NCI-H2029 treated with DMSO at 0.1 percent for 48 hours (cell line): ENCODE results near the gene TMEM178B.
"Not testable (repeated sequence)": the region's sequence is repeated elsewhere in the genome, so short reads cannot be mapped to it uniquely, and the experiment has no call there.

Source experiments
- DNase-seq: peaks from one replicate; lab custom pipeline; 2025; lab: John Stamatoyannopoulos, UW

Gene TMEM178B

DNA sequence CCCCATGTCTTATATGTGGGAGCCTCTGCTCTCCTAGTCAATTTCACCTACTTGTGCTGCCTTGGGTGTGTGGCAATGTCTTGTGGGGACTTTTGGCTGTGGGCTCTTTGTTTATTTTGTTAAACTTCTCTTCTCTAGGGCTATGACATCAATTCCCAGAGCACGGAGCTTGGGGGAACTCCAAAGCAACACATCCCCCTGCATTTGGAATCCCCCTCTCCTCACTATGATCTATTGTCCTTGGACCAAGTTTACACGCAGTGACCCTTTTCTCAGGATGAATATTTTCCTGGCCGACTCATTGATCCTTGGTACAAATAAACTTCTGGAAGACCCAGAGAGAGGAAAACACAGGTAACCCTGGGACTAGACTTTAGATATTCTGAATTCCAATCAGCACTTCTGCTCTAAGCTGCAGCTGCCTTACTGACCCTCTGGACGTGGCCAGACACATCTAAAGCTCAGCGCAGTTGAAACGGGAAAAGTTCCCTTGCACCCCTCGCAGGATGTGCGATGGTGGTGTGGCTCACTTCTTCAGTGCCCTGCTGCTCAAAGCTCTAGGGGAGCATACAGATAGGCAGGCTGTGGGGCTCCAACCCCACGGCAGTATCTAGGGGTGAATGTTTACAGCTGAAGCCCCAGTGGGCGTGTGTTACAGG is 110.8 kb downstream of the TMEM178B start:
- no peak for DNase-seq

DNA sequence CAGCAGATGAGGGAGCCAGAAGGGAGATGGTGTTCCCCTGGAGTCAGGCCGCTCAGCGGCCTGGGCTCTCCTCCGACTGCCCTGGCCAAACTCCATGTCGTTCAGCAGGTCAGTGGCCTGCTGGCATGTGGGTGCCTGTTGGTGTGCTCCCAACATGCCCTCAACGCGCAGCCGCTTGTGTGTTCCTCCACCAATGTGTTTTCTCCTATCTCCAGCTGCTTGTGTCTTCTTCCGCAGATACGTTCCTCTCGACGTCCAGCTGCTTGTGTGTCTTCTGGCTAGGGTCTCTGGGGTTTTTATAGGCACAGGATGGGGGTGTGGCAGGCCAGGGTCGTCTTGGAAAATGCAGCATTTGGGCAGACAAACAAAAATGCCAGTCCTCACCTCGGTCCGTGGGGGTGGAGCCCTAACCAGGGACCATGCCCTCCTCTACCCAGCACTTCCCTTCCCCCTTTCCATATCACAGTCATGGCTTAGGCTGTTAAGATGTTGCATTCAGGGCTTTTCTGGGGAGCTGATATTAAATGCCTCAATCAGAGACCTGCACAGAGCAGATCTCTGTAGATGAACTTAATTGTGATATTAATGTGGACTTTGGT is 111.6 kb downstream of the TMEM178B start:
- DNase-seq, result no peak

DNA sequence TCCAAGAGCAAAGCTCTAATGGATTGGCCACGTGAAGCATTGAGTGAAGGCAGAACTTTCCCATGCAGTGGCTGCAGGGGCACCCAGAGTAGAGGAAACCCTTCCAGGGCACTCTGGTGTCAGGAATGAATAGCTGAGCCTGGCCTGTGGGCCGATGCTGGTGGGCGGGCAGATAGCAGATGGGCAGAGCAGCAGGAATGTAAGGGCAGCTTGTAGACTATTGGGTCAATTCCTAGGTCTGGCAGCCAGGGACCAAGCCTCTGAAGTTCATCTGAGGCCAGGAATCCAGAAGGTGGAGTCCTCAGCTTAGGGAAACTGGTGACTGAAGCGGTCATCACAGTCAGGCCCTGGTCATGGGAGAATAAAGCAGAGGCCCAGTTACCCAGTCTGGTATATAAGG is 115.4 kb downstream of the TMEM178B start:
- no peak for DNase-seq

DNA sequence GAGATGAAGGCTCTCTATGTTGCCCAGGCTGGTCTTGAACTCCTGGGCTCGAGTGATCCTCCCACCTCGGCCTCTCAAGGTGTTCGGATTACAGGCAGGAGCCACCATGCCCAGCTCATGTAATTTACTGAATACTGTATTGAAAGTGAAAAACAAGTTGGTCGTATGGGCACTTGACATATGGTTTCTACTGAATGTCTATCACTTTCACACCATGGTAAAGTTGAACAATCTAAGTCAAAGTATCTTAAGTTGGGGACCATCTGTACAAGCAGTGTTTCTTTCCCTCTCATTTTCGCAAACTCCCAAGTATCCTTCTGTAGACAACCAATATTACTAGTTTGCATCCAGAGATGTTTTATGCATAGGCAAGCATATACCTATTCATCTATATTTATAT is 116.6 kb downstream of the TMEM178B start:
- no peak for DNase-seq

DNA sequence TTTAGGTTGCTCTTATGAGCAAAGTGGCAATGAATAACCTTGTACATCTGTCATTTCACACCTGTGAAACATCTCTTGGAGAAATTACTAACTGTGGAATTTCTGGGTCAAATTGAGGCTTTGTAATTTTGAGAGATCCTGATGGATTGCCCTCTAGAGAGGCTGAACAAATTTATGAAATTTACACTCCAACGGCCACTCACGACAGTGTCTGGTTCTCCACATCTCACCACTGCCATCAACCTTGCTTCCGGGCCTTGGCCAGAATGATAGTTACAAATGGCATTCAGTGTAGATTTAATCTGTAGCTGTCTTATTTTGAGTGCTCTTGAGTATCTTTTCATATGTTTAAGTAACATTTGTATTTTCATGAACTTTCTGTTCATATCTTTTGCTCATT is 117.4 kb downstream of the TMEM178B start:
- DNase-seq, result no peak

DNA sequence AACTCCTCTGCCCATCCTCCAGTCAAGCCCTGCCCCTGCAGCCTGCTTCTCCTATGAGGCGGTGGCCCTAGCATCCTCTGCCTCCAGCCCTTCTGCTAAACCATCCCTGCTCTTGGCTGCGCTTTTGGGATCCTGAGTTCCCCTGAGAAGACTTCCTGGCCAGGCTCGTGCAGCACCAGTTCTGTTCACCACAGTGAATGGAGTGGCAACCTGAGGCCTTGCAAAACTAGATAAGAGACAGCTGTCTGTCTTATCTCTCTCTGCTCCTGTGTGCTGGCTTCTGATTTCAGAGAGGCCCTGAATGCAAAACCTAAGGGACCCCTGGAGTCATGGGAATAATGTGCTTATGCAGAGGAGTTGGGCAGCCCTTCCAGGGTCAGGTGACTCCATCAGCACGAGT is 119.2 kb downstream of the TMEM178B start:
- DNase-seq, result no peak

DNA sequence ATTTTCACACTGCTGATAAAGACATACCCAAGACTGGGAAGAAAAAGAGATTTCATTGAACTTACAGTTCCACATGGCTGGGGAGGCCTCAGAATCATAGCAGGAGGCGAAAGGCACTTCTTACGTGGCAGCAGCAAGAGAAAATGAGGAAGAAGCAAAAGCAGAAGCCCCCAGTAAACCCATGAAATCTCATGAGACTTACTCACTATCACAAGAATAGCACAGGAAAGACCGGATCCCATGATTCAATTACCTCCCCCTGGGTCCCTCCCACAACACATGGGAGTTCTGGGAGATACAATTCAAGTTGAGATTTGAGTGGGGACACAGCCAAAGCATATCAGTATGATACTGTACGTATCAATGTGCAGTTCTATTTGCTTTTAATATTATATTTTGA is 121.9 kb downstream of the TMEM178B start:
- DNase-seq, result not testable (repeated sequence)

DNA sequence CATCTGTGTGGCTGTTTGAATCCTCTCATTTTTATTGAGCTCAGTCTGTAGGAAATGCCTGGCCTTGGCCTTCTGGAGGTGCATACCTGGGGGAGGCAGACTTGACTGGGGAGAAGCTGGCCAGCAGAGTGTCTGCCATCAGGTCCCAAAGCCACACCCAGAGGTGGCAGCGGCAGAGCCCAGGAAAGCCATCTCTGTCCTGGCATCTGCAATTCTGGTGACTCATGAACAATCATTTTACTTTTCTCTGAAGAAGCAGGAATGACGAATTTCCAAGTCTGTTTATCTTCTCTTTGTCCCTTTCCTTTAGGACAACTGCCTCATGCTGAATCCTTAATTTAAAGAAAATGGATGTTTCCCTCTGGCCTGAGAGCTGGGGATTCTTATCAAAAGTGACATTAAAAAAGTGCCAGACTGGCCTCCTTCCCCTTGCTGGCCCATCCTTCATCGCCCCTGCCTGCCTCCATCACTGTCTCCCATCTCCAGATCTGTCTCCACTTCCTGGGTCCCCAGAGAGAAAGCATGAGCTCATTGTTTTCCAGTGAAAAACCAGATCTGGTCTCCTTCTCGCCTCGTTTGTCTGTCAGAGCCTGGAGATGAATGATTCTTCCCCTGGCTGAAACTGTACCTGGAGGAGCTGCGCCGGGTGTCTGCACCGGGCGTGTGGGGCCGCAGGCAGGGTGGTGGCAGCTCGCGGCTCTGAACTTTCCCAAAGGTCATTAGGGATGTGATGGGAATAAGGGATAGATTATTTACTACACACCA is 124.5 kb downstream of the TMEM178B start:
- no peak for DNase-seq

DNA sequence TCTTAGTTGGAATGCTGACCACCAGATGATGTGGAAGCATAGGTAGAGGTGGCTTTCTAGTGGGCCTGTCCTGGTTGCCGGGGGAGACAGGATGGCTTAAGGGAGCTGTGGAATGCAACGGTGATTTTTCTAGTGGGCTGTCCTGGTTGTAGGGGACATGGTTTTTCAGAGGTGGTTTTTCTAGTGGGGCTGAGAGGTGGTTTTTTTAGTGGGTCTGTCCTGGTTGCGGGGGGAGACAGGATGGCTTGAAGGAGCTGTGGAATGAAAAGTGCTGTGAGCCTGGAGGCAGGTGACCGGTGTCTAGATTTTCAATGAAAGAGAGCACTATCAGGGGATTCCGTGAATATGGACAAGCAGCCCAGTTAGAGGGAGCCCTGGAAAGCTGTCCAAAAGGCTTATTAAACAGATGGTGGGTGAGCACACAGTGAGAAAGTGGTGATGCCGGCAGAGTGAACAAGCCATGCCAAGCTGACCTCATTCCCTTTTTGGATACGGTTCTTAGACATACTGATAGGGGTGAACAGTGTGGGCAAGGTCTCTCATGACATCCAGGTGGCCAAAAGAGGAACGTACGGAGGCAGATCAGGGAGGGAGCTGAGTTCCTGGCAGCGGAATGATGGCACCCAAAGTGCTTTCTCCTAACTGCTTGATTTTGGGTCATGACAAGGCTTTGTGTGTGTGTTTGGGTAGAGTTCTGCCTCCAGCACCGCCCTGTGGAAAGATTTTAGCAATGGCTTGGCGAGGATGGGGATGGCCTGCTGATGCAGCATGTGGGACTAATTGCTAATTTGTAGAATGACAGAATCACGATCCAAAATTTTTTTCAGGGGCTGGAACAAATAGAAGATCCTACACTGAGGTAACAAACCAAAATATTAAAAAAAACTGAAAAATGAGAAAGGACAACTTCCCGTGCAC is 126.6 kb downstream of the TMEM178B start:
- no peak for DNase-seq

DNA sequence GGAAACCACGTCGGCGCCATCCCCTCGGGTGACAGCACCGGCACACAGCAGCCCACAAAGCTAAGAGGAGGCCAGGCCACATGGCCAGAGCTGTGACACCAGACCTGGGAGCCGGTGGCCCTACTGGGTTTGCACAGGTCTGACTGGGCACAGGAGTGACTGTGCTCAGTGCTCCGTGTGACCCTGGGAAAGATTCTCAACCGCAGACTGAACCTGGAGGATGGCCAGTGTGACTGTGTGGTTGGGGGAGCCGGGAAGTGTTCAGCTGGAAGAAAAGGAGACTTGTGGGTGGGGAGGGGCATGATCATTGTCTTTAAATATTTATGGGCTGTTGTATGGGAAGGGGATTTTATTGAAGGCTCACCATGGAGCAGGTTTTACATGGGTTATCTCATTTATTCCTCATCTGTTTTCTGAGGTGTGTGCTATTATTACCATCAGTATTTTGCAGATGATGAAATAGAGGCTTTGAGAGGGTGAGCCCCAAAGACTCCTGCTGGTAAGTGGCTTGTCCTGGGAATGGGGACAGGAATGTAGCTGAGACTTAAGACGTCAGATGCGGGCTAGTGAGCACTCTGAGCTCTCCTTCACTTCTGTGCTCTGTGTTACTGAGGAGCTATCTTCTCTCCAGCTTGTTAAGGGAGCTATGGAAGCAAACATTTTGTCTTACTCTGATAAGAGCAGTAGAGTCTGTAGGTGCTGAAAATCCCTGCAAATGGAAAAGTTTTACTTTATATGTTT is 127.5 kb downstream of the TMEM178B start:
- DNase-seq, result no peak

DNA sequence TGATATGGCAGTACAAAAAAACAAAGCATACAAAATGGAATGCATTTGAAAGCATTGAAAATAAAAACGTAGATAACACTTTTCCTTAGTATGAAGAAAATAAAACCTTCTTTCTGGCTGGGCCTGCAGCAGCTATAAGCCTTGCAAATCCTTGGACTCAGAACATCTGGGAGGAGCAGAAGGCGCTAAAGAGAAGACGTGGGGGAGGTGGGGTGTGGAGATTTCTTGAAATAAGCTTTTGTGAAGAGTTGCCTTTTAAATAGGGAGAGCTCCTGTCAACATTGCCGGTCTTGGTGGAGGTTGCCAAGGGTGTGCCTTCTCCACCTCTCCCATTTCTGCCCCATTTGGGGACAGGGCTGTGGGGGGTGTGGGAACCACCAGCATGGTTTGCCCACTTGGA is 128.7 kb downstream of the TMEM178B start:
- DNase-seq, result no peak

DNA sequence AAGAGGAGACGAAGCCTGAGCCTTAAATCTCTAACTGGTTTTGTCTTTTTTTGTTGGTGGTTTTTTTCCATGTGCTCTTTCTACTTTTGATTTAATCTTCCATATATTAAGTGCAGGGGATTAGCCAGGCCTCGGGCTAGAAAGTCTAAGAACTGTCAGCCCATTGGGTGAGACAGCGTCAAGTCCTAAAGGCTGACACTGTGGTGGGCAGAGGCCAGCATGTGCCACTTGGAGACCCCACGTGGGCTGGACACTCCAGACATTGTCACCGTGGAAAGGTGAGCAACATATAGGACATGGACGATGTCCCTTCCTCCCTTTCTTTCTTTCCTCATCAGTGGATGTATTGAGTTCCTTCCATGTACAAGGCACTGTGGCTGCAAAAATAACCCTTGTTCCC is 129.3 kb downstream of the TMEM178B start:
- DNase-seq, result no peak

DNA sequence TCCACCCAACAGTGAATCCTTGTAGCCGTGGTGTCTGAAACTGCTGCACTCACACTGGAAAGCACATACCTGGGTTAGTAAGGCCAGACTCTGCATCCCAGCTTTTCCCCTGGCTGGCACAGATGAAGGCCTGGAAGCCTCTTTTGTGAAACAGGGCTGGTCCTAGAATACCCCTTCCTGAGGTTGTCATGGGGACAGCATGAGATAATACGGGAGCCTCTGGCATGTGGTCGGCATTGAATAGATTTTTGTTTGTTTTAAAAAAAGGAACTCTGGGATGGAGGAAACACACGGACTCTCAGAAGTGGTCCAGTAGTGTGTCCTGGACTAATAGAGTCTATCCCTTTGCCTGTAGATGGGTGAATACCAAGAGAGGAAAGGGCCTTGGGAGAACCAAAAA is 129.7 kb downstream of the TMEM178B start:
- DNase-seq, result no peak

DNA sequence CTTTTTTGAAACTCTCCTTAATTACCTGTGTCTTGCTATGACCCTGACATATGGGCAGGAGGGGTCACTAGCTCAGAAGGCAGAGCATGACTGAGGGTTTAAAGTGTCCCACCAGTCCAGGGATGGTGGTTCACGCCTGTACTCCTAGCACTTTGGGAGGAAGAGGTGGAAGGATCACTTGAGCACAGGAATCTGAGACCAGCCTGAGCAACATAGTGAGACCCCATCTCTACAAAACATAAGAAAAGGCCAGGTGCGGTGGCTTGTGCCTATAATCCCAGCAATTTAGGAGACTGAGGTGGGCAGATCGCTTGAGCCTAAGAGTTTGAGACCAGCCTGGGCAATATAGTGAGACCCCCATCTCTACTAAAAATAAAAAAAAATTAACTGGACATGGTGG is 133.8 kb downstream of the TMEM178B start:
- no peak for DNase-seq

DNA sequence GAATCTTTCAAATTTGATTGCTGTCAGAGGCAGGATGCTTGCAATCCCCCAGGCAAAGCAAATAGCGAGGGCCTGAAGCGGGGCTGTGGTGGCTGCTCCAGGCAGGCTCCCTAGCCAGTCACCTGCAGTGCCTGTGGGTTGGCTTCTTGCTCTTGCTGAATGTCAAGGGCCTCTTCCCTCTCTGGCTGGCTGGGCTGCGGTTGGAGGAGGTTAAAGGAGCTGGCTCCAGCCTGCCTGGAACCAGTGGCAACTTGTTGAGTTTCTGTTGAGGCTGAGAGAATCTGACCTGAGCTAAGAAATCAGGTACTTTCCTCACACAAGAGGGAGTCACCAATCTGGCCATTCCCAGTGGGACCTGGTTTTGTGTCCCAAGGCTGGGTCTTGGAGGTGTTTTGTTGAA is 134.7 kb downstream of the TMEM178B start:
- peak; percentile 86 for DNase-seq

DNA sequence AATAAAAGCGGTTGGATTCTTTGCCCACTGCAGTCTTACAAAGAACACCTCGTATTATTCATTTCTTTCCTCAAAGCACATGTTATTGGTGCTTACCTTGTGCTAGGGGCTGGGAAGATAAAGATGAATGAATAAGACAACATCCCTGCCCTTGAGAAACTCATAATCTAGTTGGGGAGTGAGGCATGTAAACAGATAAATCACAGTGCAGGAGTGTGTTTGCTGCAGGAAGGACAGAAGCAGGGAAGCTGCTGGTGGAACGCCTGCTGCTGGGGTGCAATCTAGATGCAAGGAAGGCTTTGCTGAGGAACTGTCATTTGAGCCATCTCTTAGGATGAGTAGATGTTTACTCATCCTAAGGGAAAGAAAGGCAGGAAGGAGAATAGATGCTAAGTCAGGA is 135.6 kb downstream of the TMEM178B start:
- no peak for DNase-seq

DNA sequence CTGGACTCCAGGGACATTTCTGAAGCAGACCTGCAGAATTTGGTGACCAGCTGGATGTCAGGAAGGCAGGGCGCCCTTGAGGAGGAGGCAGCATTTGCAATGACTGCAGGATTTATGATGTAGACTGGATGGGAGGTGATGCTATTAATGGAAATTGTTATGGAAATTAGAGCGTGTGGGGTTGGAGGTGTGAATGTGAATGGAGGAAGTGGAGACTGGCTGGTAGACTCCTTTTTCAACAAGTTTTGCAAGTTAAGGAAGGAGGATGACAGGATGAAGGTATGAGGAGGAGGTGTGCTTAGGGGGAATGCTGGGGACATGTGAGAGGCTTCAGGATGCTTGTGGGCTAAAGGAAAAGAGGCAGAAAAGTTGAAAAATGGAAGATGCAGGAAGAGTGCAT is 137.0 kb downstream of the TMEM178B start:
- no peak for DNase-seq

DNA sequence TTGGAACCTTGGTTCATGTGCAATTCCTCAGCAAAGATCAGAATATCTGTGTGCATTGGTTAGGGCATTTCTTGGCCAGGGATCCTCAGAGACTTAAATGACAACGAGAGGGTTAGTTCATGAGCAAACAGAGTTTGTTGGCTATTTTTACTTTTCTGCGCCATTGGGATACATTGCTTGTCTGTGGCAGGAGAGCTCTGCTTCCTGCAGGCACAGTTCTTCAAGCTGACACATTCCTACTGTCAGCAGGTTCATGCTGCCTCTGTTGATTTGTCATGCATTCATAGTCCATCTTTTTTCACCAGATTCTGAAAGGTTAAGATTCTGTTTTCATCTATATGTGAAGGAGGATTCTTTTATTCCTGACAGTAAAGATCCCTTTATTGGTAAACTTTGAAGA is 139.4 kb downstream of the TMEM178B start:
- DNase-seq, result no peak

DNA sequence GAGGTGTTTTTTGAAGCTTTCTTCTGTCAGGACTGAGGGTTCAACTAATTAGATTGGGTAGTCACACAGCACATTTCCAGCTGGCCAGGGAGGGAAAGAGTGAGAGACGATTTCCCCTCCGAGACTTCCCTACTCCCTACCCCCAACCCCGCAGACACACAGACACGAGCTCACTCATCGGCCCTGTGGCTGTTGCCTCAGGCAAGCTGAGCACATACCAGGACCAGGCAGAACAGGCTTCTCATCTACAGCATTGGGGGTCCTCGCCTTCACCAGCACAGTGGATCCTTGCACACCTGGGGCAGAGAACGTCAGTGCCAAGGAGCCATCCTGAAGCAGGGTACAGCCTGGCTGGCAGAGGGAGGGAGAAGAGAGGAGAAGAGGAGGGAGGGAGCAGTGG is 144.1 kb downstream of the TMEM178B start:
- DNase-seq, result no peak

DNA sequence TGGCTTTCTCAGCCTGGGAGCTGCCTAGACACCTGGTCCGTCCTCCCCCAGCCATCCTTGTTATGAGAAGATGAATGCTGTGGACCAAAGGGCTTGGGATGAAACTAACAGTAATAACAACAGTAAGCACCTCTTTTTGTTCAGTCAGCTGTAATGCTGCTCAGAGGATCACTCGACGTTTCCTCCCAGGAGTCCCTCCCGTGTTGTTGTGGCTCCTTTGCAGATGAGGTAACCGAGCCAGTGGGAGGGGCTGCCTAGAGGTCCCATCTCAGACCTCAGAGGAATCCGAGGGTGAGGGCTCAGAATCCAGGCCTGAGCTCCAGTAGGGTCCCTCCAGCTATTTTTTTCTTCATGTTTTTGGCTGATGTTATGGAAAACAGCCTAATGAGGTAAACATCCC is 145.1 kb downstream of the TMEM178B start:
- no peak for DNase-seq

DNA sequence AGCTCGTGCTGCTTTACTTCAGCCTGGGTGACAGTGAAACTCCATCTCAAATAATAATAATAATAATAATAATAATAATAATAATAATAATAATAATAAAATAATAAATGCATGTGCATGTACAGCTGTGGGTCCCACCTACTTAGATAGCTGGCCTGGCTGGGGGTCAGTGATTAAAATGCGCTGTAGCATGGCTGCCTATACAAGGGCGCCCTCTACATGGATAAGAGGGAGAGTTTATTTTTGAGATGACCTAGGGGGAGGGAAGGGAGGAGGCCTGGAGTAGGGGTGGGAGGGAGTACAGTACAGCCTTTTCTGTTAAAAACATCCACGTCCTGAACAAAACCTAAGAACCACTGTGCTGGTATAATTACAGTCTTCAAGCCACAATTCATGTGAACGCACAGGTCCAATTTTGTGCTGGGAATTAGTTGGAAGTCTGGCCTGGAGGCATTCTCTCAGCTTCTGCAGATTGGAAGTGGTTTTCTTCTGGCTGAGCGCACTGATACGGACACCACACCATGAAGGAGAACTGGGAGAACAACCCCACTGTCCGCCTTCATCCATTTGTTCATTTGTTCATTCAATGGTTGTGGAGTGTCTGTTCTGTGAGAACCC is 146.5 kb downstream of the TMEM178B start:
- peak; percentile 17 for DNase-seq
